ENCODE results near the gene ELL.

DNA sequence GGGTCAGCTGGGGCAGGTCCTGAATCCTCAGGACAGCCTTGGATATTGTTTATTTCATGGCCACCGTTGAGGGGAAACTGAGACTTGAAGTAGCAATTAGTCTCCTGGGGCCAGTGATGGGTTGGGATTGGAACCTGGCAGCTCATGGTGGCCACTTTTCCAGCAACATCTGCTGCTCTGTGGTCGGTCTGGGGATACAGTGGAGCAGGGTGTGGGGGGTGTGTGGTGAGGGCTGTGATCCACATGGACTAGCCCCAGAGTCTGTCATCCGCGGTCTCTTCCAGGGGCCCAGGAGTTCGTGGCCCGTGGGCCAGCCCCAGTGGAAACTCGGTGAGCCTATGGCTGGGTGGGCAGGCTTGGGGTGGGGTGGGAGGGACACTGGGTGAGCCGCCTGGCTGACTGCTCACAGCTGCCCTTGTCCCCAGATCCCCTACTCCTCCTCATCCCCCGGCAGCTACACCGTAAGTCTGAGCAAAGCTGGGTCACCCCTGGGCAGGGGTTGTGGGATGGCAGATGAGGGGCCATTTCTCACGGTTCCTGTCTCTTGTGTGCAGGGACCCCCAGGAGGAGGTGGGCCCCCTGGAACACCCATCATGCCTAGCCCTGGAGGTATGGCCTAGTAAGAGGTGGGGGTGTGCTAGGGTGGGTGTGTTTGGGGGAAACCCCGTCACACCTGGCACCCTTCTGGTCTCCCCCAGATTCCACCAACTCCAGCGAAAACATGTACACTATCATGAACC lies 89.4 kb downstream of the ELL start:
- TF ChIP-seq, protein P1, sequence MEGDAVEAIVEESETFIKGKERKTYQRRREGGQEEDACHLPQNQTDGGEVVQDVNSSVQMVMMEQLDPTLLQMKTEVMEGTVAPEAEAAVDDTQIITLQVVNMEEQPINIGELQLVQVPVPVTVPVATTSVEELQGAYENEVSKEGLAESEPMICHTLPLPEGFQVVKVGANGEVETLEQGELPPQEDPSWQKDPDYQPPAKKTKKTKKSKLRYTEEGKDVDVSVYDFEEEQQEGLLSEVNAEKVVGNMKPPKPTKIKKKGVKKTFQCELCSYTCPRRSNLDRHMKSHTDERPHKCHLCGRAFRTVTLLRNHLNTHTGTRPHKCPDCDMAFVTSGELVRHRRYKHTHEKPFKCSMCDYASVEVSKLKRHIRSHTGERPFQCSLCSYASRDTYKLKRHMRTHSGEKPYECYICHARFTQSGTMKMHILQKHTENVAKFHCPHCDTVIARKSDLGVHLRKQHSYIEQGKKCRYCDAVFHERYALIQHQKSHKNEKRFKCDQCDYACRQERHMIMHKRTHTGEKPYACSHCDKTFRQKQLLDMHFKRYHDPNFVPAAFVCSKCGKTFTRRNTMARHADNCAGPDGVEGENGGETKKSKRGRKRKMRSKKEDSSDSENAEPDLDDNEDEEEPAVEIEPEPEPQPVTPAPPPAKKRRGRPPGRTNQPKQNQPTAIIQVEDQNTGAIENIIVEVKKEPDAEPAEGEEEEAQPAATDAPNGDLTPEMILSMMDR (IDR thresholded peaks at IDR 0.05): no peak
- TF ChIP-seq, protein P2, sequence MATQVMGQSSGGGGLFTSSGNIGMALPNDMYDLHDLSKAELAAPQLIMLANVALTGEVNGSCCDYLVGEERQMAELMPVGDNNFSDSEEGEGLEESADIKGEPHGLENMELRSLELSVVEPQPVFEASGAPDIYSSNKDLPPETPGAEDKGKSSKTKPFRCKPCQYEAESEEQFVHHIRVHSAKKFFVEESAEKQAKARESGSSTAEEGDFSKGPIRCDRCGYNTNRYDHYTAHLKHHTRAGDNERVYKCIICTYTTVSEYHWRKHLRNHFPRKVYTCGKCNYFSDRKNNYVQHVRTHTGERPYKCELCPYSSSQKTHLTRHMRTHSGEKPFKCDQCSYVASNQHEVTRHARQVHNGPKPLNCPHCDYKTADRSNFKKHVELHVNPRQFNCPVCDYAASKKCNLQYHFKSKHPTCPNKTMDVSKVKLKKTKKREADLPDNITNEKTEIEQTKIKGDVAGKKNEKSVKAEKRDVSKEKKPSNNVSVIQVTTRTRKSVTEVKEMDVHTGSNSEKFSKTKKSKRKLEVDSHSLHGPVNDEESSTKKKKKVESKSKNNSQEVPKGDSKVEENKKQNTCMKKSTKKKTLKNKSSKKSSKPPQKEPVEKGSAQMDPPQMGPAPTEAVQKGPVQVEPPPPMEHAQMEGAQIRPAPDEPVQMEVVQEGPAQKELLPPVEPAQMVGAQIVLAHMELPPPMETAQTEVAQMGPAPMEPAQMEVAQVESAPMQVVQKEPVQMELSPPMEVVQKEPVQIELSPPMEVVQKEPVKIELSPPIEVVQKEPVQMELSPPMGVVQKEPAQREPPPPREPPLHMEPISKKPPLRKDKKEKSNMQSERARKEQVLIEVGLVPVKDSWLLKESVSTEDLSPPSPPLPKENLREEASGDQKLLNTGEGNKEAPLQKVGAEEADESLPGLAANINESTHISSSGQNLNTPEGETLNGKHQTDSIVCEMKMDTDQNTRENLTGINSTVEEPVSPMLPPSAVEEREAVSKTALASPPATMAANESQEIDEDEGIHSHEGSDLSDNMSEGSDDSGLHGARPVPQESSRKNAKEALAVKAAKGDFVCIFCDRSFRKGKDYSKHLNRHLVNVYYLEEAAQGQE (IDR thresholded peaks at IDR 0.05; ENCODE audit: insufficient read depth in 1 of 2, low read depth in 2 of 2, low read length in 1 of 2): no peak
- TF ChIP-seq SIN3A (IDR thresholded peaks at IDR 0.05; ENCODE audit: borderline replicate concordance, insufficient read depth, low read depth, low read length) (no peak), POLR2AphosphoS5 (IDR thresholded peaks at IDR 0.05; ENCODE audit: low read depth, low read length) (no peak), TCF7L2 (IDR thresholded peaks at IDR 0.05; ENCODE audit: low read depth, low read length) (no peak)
